Measurements from ENCODE around the gene TMEM63A. TPM values are rescaled to one million over a fixed set of nuclear protein-coding genes. Genes with fewer than 3 reads are reported as not detected.

TMEM63A gene
- total and polyA plus RNA-seq, 7 experiments from 2014 or later: 55.0 to 611 (median 314) TPM

DNA sequence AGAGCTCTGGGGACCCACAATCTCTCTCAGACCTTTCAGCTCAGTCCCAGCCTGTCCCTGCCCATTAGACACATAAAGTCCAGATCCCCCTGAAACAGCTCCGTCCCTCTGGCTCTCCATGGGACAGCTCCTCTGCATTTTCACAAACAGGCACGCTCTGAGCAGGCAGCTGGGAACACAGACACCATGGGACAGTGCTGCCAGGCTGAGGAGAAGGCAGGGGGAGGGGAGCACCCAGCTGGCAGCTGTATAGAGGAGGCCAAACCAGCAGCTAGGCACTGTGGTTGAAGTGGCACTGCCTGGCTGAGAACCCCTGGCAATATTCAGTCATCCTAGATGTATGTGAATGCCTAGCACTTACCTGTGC, 2.0 kb downstream of the TMEM63A start:
- Histone ChIP-seq H3K4me1 (ENCODE audit: control insufficient read depth in 2 of 2, insufficient read depth in 2 of 2, low read length in 2 of 2) (peaks cover 58 to 60% of the 10 kb centered on the region in 2 donors), H3K9me3 (ENCODE audit: control insufficient read depth in 2 of 3, low read length in 3 of 3) (no peaks in the 10 kb centered on the region), H3K36me3 (ENCODE audit: control insufficient read depth in 2 of 3, insufficient read depth in 3 of 3, low read length in 3 of 3) (peaks cover 10 to 47% (median 10%) of the 10 kb centered on the region in 3 experiments), H3K27me3 (ENCODE audit: control insufficient read depth in 2 of 2, insufficient read depth in 2 of 2, low read length in 2 of 2) (no peaks in the 10 kb centered on the region), H3K4me3 (ENCODE audit: low read length) (peak overlapping the region; percentile 80), H3K27ac (ENCODE audit: low read depth, low read length) (peak overlapping the region; percentile 90)
- peak overlapping the region; percentile 89 to 99 (median 97) for H3K4me3 Mint-ChIP-seq
- peaks cover 51 to 70% (median 67%) of the 10 kb centered on the region in 7 donors for H3K4me1 Mint-ChIP-seq
- peaks cover 0 to 11% (median 0%) of the 10 kb centered on the region in 5 donors for H3K27me3 Mint-ChIP-seq
- intact Hi-C loops (cut with micrococcal nuclease): loop anchor here (2.0 to 5.0 kb wide), 6 partner anchors 31 to 527 kb away; partner anchors contain the start of genes H3-3A (in 1 of the 2), LBR (in 1 of the 2), PARP1 (in 1 of the 2) and SDE2 (in 1 of the 2)
- H3K9me3 Mint-ChIP-seq: peaks cover 0 to 3% (median 0%) of the 10 kb centered on the region in 11 donors
- H3K36me3 Mint-ChIP-seq: peaks cover 9 to 39% (median 13%) of the 10 kb centered on the region in 5 donors
- CTCF ChIA-PET: interaction anchor here (0.7 to 5.0 kb wide), 7 partner anchors 9 to 102 kb away, joined by 3 to 48 read pairs (median 5); partner anchors contain the start of genes LEFTY1 and SRP9
- ATAC-seq: no peak
- peak overlapping the region; percentile 89 to 96 (median 93) for H3K27ac Mint-ChIP-seq
- POLR2A ChIA-PET: interaction anchor here (1.0 to 14.9 kb wide), 19 partner anchors 9 to 435 kb away, joined by 3 to 396 read pairs (median 21); partner anchors contain the start of genes H3-3A, LEFTY1, PYCR2 and SRP9
- no peak for DNase-seq

DNA sequence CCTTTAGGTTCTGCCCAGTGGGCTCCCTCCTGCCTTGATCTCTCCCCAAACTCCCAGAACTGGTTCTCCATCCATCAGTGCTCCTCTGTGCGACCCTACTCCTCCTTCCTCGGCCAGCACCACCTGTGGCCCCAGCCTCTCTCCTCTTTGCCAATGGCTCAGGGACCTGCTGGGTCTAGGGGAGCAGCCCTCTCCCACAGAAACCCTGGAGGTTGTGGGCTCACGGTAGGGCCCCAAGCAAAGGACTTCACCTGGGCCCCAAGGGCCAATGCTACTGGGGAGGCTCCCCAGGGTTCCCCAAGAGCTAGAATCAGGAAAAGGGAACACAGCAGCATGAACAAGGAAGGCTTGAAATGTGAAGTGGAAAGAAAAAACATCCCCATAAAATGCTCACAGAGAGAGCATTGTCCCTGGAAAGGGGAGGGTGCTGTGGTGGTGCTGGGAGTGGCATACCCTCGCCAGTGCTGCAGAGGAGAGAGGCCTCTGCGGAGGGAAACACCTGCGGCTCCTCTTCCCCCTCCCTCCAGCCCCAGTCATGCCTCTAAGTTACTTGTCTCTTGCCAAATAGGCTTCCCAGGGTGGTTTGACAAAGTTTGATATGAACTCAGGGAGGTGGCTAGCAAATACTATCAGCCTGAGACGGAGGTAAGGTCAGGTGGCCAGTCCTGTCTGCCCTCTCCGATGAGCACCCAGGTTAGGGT, 2.5 kb downstream of the TMEM63A start:
- DNase-seq (peak in 5 of 9 donors; percentile 15 to 57 (median 43)), ATAC-seq (no peak)
- intact Hi-C loops (cut with micrococcal nuclease): loop anchor here (2.0 to 5.0 kb wide), 6 partner anchors 31 to 528 kb away; partner anchors contain the start of genes H3-3A (in 1 of the 2), LBR (in 1 of the 2), PARP1 (in 1 of the 2) and SDE2 (in 1 of the 2)
- Histone ChIP-seq H3K27ac (ENCODE audit: low read depth, low read length) (peak overlapping the region; percentile 90), H3K9me3 (ENCODE audit: control insufficient read depth in 2 of 3, low read length in 3 of 3) (no peaks in the 10 kb centered on the region), H3K36me3 (ENCODE audit: control insufficient read depth in 2 of 3, insufficient read depth in 3 of 3, low read length in 3 of 3) (peaks cover 10 to 52% (median 13%) of the 10 kb centered on the region in 3 experiments), H3K4me1 (ENCODE audit: control insufficient read depth in 2 of 2, insufficient read depth in 2 of 2, low read length in 2 of 2) (peaks cover 58 to 62% of the 10 kb centered on the region in 2 donors), H3K4me3 (ENCODE audit: low read length) (peak overlapping the region; percentile 80), H3K27me3 (ENCODE audit: control insufficient read depth in 2 of 2, insufficient read depth in 2 of 2, low read length in 2 of 2) (no peaks in the 10 kb centered on the region)
- POLR2A ChIA-PET: interaction anchor here (1.1 to 14.9 kb wide), 16 partner anchors 9 to 412 kb away, joined by 3 to 396 read pairs (median 22); partner anchors contain the start of genes H3-3A, LEFTY1, PYCR2 and SRP9
- peaks cover 51 to 75% (median 68%) of the 10 kb centered on the region in 7 donors for H3K4me1 Mint-ChIP-seq
- peak overlapping the region; percentile 89 to 99 (median 97) for H3K4me3 Mint-ChIP-seq
- peaks cover 9 to 40% (median 13%) of the 10 kb centered on the region in 5 donors for H3K36me3 Mint-ChIP-seq
- peaks cover 0 to 3% (median 0%) of the 10 kb centered on the region in 11 donors for H3K9me3 Mint-ChIP-seq
- H3K27me3 Mint-ChIP-seq: peaks cover 0 to 11% (median 0%) of the 10 kb centered on the region in 5 donors
- CTCF ChIA-PET: interaction anchor here (1.0 to 5.0 kb wide), 5 partner anchors 17 to 37 kb away, joined by 4 to 48 read pairs (median 6); no protein-coding TSS in a partner anchor
- H3K27ac Mint-ChIP-seq: peak overlapping the region; percentile 66 to 96 (median 93)

- ATAC-seq (no peak), DNase-seq (no peak)
- POLR2A ChIA-PET: interaction anchor here (0.5 to 14.9 kb wide), 11 partner anchors 9 to 431 kb away, joined by 3 to 396 read pairs (median 4); partner anchors contain the start of genes LEFTY1, LIN9, PYCR2 and SRP9
- intact Hi-C loops (cut with micrococcal nuclease): no loop called here
- Histone ChIP-seq H3K27me3 (ENCODE audit: control insufficient read depth in 2 of 2, insufficient read depth in 2 of 2, low read length in 2 of 2) (no peaks in the 10 kb centered on the region), H3K9me3 (ENCODE audit: control insufficient read depth in 2 of 3, low read length in 3 of 3) (no peaks in the 10 kb centered on the region), H3K4me3 (ENCODE audit: low read length) (peak overlapping the region; percentile 80), H3K36me3 (ENCODE audit: control insufficient read depth in 2 of 3, insufficient read depth in 3 of 3, low read length in 3 of 3) (peaks cover 20 to 66% (median 24%) of the 10 kb centered on the region in 3 experiments), H3K27ac (ENCODE audit: low read depth, low read length) (peak overlapping the region; percentile 90), H3K4me1 (ENCODE audit: control insufficient read depth in 2 of 2, insufficient read depth in 2 of 2, low read length in 2 of 2) (peaks cover 55 to 57% of the 10 kb centered on the region in 2 donors)
- peaks cover 0 to 3% (median 0%) of the 10 kb centered on the region in 11 donors for H3K9me3 Mint-ChIP-seq
- peaks cover 52 to 77% (median 67%) of the 10 kb centered on the region in 7 donors for H3K4me1 Mint-ChIP-seq
- CTCF ChIA-PET: interaction anchor here (0.9 to 3.0 kb wide), 5 partner anchors 18 to 38 kb away, joined by 3 to 17 read pairs (median 4); no protein-coding TSS in a partner anchor
- peaks cover 9 to 44% (median 20%) of the 10 kb centered on the region in 5 donors for H3K36me3 Mint-ChIP-seq
- H3K4me3 Mint-ChIP-seq: peak overlapping the region; percentile 89 to 99 (median 97)
- peaks cover 0 to 2% (median 0%) of the 10 kb centered on the region in 5 donors for H3K27me3 Mint-ChIP-seq
- H3K27ac Mint-ChIP-seq: peak overlapping the region in 8 of 9 donors; percentile 61 to 96 (median 90)
Observed at GRCh38 chr1:225878282-225878681, 3.9 kb downstream of the TMEM63A start.

GRCh38 chr1:225877580-225877979, 4.6 kb downstream of the TMEM63A start:
- CTCF ChIA-PET: interaction anchor here (0.6 to 3.0 kb wide), 6 partner anchors 18 to 33 kb away, joined by 3 to 17 read pairs (median 4); no protein-coding TSS in a partner anchor
- DNase-seq (peak in 1 of 9 donors; percentile 26), ATAC-seq (no peak)
- Mint-ChIP-seq H3K27ac (peak overlapping the region; percentile 61 to 96 (median 89)), H3K9me3 (no peaks in the 10 kb centered on the region), H3K4me1 (peaks cover 54 to 80% (median 65%) of the 10 kb centered on the region in 7 donors), H3K27me3 (no peaks in the 10 kb centered on the region), H3K4me3 (peak overlapping the region; percentile 72 to 99 (median 81)), H3K36me3 (peaks cover 9 to 44% (median 23%) of the 10 kb centered on the region in 5 donors)
- POLR2A ChIA-PET: interaction anchor here (0.5 to 14.9 kb wide), 11 partner anchors 8 to 432 kb away, joined by 3 to 396 read pairs (median 4); partner anchors contain the start of genes LEFTY1, LIN9, PYCR2 and SRP9
- Histone ChIP-seq H3K4me1 (ENCODE audit: control insufficient read depth in 2 of 2, insufficient read depth in 2 of 2, low read length in 2 of 2) (peaks cover 55 to 57% of the 10 kb centered on the region in 2 donors), H3K9me3 (ENCODE audit: control insufficient read depth in 2 of 3, low read length in 3 of 3) (no peaks in the 10 kb centered on the region), H3K36me3 (ENCODE audit: control insufficient read depth in 2 of 3, insufficient read depth in 3 of 3, low read length in 3 of 3) (peaks cover 26 to 68% (median 27%) of the 10 kb centered on the region in 3 experiments), H3K4me3 (ENCODE audit: low read length) (no peak overlapping the region), H3K27ac (ENCODE audit: low read depth, low read length) (peak overlapping the region; percentile 90), H3K27me3 (ENCODE audit: control insufficient read depth in 2 of 2, insufficient read depth in 2 of 2, low read length in 2 of 2) (no peaks in the 10 kb centered on the region)
- intact Hi-C loops (cut with micrococcal nuclease): no loop called here

DNA sequence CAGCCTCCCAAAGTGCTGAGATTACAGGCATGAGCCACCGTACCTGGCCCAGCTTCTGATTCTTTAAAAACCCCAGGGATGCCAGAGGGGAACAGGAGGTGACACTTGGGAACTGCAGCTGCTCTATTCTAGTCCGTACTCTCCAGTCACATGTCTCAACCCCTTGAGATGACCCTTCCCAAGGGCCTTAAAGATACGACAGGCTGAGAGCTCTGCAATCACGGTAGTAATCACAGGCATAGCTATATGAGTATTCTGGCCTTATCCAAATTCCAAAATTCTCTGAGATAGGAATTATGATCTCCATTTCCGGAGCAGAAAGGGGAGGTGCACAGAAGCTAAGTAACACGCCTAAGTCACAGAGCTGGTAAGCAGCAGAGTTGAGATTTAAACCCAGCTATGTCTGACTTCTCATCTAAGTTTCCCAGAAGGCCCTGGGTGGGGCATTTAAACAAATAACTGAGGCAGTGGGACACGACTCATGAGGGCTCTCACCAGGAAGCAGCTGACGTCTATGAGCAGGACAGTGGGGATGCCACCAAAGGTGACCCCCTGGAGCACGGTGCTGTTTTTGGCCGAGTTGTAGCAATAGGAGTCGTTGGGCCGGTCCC, 5.2 kb downstream of the TMEM63A start:
- DNase-seq (no peak), ATAC-seq (no peak)
- POLR2A ChIA-PET: interaction anchor here (1.2 to 14.9 kb wide), 8 partner anchors 10 to 432 kb away, joined by 3 to 396 read pairs (median 9); partner anchors contain the start of genes LEFTY1, LIN9, PYCR2 and SRP9
- Histone ChIP-seq H3K9me3 (ENCODE audit: control insufficient read depth in 2 of 3, low read length in 3 of 3) (no peaks in the 10 kb centered on the region), H3K36me3 (ENCODE audit: control insufficient read depth in 2 of 3, insufficient read depth in 3 of 3, low read length in 3 of 3) (peaks cover 29 to 68% (median 29%) of the 10 kb centered on the region in 3 experiments), H3K27me3 (ENCODE audit: control insufficient read depth in 2 of 2, insufficient read depth in 2 of 2, low read length in 2 of 2) (no peaks in the 10 kb centered on the region), H3K4me1 (ENCODE audit: control insufficient read depth in 2 of 2, insufficient read depth in 2 of 2, low read length in 2 of 2) (peaks cover 55 to 57% of the 10 kb centered on the region in 2 donors), H3K4me3 (ENCODE audit: low read length) (no peak overlapping the region), H3K27ac (ENCODE audit: low read depth, low read length) (peak overlapping the region; percentile 50)
- CTCF ChIA-PET: interaction anchor here (0.6 to 3.0 kb wide), 5 partner anchors 21 to 34 kb away, joined by 3 to 17 read pairs (median 4); no protein-coding TSS in a partner anchor
- Mint-ChIP-seq H3K27me3 (no peaks in the 10 kb centered on the region), H3K36me3 (peaks cover 9 to 44% (median 23%) of the 10 kb centered on the region in 5 donors), H3K4me3 (peak overlapping the region in 9 of 10 donors; percentile 72 to 99 (median 81)), H3K4me1 (peaks cover 54 to 80% (median 65%) of the 10 kb centered on the region in 7 donors), H3K27ac (peak overlapping the region in 7 of 9 donors; percentile 61 to 96 (median 90)), H3K9me3 (no peaks in the 10 kb centered on the region)
- intact Hi-C loops (cut with micrococcal nuclease): no loop called here
